GM18502 (cell line): ENCODE data around the gene SLC25A21.
"Not testable (repeated sequence)": the region's sequence is repeated elsewhere in the genome, so short reads cannot be mapped to it uniquely, and the experiment has no call there.

Source experiments
- ATAC-seq: cut with Tn5 transposase; IDR thresholded peaks from one replicate; pipeline ENCODE4 v1.9.1; 2021; ENCODE audit warnings: mild to moderate bottlenecking; ENCODE audit not compliant: unreplicated experiment, poor library complexity

Gene SLC25A21

GRCh38 chr14:36817071-36817930 lies 355.1 kb downstream of the SLC25A21 start:
- ATAC-seq, result no peak

- no peak for ATAC-seq
Measured at GRCh38 chr14:36816481-36816880, 355.9 kb downstream of the SLC25A21 start.

- ATAC-seq, result not testable (repeated sequence)
Measured at GRCh38 chr14:36814783-36815182, 357.6 kb downstream of the SLC25A21 start.

DNA sequence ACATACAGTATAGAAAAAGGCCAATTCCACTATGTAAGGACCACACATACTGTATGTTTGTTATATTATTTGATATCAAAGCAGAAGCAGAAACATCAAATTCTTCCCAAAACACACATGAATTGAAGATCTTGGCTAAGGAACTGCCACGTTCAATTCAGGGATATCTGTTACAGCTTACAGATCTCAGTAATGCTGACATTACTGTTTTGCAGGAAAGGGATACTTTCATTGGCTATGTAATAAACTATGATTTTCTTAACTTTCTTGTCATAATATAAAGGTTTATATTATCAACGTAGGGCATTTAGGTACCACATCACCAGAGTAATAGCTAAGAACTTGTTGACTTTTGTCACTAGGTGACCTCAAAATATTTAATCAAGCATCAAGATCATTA lies 362.2 kb downstream of the SLC25A21 start:
- no peak for ATAC-seq

DNA sequence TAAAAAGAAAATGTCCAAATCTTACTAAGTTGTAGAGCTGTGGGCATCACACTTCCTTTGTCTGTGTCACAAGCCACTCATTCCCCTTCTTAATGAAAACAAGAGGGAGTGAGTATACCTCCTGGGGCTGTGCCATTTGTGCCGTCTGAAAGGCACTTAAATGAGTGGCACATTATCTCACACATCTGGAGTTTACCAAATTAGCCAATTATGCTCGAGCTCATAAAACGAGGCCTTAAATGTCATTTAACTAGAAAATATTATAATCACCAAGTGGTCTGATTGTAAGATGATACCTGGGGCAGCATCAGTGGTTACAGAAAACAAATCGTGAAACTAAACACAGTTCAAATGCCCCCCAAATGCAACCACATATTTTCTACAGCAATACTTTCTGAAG lies 364.7 kb downstream of the SLC25A21 start:
- ATAC-seq, result no peak

DNA sequence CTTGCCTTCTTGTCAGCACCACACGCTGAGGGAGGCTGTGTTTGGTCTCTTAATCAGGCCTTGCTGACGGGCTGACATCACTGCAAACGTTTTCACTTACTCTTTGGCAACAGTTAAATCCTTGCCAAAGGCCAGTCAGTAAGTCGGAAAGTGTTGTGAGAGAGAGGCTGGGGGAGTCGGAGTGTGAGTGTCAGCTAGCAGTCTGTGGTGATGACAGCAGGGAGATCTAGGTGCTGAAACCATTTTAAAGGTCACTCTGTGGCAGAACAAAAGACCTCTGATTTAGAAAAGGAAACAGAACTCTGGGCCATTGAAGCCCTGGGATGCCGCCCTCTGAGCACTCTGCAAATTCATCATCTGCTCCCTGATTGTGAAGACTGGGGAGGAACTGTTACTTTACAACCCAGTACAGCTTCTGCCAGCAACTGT lies 367.3 kb downstream of the SLC25A21 start:
- ATAC-seq, result no peak

DNA sequence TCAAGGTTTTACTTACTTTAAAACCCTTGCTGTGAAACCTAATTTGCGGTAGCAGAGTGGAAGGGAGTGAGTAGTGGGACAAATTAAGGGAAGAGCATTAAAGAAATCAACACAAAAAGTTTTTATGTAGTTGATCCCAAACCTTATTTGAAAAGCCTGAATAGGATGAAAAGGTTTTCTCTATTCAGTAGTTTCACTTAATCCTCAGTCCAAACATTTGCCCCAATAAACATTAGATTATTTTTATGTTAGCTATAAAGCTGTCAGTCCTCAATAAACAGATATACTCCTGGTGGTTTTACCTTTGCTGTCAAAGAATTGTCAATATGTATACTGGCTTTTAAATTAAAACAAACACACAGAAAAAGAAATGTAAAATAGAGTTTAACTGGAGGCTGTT lies 374.8 kb downstream of the SLC25A21 start:
- no peak for ATAC-seq

GRCh38 chr14:36791402-36791801 lies 381.0 kb downstream of the SLC25A21 start:
- no peak for ATAC-seq

- ATAC-seq, result no peak
Measured at GRCh38 chr14:36785511-36785910, 386.9 kb downstream of the SLC25A21 start.

DNA sequence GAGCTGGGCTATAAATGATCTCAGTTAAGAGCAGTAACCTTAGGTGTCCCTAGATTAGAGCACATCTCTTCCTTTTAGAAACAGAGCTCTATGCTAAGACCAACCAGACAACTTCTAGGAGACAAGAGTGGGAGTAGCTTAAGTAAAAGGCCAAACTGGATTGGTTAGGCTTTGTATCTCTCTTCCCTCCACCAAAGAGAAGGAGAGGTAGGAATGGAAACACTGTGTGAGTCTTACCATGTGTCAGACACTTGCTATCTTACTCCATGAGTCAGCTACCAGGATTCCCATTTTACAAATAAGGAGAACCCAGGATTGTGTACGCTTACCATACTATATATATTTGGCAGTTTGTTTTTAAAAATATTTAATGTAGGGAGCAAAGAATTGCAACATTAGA lies 387.9 kb downstream of the SLC25A21 start:
- no peak for ATAC-seq

DNA sequence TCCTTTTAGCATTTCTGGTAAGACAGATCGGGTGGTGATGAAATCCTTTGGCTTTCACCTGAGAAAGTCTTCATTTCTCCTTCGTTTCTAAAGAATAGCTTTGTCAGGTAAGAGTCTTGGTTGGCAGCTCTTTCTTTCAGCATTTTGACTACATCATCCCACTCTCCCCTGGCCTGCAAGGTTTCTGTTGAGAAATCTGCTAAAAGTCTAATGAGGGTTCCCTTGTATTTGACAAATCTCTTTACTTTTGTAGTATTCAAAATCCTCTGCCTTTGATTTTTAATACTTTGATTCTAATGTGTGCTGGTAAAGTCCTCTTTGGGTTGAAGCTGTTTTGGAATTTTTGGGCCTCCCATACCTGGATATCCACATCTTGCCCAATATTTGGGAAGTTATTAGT lies 390.5 kb downstream of the SLC25A21 start:
- ATAC-seq, result no peak

- no peak for ATAC-seq
Measured at GRCh38 chr14:36773558-36773957, 398.8 kb downstream of the SLC25A21 start.

DNA sequence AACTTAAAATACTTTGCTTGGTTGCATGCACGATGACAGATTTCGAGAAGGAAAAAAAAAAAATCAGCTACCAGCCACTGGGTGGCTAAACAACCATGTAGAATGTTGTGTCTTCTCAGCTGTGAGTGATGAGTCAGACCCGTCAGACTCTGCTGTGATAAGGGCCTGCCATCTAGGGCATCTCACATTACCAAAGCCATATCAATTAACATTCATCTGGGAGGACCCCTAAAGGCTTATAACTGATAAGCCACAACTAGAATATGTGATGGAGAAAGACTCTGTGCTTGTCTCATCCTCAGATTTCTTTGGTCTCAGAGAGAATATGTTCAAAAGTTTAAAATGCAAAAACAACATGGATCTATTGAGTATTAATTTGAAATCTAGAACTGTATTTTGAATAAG lies 399.3 kb downstream of the SLC25A21 start:
- ATAC-seq, result peak; percentile 71

- no peak for ATAC-seq
Measured at GRCh38 chr14:36771028-36771640, 401.3 kb downstream of the SLC25A21 start.

DNA sequence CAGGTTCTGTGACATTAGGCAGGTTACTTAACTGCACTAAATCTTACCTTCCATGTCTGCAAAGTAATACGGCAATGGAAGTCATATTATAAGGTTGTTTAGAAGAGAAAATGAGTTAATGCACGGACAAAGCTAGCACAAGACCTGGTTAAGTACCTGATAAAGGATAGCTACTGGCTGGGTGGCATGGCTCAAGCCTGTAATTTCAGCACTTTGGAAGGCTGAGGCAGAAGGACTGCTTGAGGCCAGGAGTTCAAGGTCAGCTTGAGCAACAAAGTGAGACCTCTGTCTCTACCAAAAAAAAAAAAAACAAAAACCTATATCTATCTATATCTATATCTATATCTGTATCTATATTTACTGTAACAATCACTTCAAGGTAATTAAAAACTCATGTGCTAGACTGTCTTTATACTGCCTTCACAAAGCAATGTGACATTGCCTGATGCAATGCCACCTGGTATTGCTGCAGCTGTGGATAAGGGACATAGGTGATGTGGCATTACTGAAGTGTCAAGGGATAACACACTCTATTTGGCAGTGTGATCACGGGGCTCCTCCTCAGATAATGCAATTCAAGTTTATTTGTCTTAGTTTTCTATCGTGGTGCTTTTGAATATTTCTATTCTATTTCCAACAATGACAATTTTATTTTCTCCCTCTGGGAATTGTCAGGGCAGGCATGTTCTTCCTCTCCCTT lies 403.6 kb downstream of the SLC25A21 start:
- no peak for ATAC-seq

DNA sequence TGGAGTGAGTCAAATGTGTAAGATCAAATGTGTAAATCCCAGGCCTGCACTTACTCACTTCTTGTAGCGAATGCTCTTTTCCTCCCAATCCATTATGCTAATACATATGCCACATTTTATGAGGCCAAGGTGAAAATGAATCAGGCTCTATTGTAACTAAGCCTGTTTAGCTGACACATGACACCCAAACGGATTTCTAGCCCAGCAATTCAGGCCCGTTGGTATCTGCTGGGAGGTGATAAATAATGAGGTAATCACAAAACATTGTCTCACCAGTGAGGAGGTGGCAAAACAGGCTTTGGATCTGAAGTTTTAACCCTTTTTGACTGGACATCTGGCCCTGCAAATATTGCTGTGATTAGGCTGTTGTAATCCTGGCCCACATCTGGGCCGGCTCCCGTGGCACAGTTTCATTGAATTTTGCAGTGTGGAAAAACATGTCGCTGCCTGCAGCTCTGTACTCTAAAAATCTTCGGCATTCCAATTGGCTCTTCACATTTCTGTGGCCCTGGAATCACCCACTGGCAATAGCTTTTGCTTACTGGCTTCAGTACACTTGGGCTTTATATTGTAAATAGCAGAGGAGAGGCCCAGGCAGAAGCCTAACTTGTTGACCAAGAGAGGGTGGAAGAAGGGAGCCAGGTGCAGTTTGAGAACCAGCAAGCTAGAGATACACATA lies 404.7 kb downstream of the SLC25A21 start:
- ATAC-seq, result no peak

DNA sequence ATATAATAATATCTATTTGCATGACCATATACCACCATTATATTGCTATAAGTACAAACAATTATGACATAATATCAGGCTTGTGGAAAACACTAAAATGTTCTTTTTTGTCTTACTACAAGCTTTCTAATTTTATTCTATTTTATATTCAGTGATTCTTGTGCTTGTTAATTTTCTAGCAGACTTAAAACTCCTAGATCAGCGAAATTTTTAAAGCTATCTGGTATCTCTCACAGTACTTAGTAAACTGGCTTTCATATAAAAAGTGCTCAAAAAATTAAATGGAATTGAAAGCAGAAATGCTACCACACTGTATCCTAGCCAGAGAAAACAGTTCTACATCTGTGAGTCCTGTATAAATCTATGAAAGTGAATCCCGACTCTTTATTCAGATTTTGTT lies 405.4 kb downstream of the SLC25A21 start:
- no peak for ATAC-seq

DNA sequence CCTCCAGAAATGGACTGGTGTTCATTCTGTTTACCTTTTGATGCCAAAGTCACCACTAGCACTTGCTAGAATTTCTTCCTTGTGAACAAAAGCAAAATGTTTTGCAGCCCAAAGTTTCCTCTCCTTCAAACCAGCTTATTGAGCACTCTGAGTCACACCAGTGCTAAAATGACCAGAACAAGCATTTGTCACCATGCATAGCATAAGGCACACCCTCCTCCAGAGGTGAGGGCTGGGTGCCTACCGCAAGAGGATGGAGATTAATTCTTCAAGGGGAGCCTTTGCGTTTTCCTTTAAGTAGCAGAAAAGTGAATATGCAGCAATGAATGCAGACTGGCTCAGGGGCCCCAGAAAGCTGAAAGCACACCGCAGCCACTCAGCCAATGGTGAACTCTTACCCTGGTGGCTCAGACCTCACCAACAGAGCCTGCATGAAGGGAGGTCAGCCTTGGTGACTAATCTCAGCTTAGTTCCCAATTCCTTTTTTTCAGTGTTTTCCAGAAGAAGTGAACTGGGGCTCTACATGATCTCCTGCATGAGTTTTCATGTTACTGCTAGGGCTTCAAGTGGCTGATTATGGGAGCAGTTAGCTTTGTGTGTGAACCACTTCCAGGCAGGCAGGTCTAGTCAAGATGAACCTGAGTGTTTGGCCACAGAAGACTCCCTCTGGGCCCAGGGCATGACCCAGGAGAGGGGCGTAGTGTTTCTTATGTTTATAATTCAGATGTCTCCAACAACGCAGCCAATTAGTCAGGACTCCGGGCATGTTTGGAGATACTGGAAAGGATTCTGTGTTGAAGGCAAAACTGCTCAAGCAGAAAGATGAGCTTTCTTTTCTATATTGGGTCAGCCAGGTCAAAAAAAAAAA lies 414.4 kb downstream of the SLC25A21 start:
- no peak for ATAC-seq

- no peak for ATAC-seq
Measured at GRCh38 chr14:36756226-36756625, 416.2 kb downstream of the SLC25A21 start.

DNA sequence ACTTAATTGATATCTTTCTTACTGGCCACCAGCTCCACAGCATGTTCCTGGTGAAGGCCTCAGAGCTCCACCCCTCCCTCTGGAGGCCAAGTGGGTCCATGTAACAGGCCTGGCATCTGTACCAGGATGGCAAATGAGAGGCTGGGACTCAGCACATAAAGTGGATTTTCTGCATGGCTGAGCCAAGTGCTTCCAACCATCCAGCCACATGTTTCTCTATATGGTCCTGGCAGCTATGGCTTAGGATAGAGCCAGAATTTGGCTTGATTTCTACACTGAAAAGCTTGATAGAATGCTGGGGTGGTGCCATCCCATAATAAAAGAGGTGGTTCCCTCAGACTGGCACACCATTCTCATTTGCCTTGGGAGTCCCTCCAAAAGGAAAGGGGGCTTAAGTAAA lies 416.6 kb downstream of the SLC25A21 start:
- ATAC-seq, result no peak
